IPS-20b (cell line): ENCODE data around the gene TUBB6.

Source experiments
- H3K27ac ChIP-seq: one replicate; pipeline ENCODE4 v1.5.1; 2013; ENCODE audit warnings: low read length
- H3K27me3 ChIP-seq: 2 replicates; pipeline ENCODE4 v1.6.1; 2013; ENCODE audit warnings: mild to moderate bottlenecking, low read length, inconsistent platforms; ENCODE audit not compliant: insufficient read depth
- H3K36me3 ChIP-seq: 2 replicates; pipeline ENCODE4 v1.6.1; 2013; ENCODE audit warnings: low read depth, mild to moderate bottlenecking, inconsistent platforms, low read length, moderate library complexity; ENCODE audit not compliant: insufficient read depth
- H3K4me1 ChIP-seq: 2 replicates; pipeline ENCODE4 v1.6.1; 2013; ENCODE audit warnings: mild to moderate bottlenecking, control low read depth, inconsistent platforms, low read length, moderate library complexity; ENCODE audit not compliant: insufficient read depth
- H3K4me3 ChIP-seq: 2 replicates; pipeline ENCODE4 v1.5.1; 2013; ENCODE audit warnings: mild to moderate bottlenecking, low read length, inconsistent platforms
- H3K9ac ChIP-seq: 2 replicates; pipeline ENCODE4 v1.6.1; 2013; ENCODE audit warnings: low read depth, mild to moderate bottlenecking, inconsistent platforms, low read length, moderate library complexity
- H3K9me3 ChIP-seq: 2 replicates; pipeline ENCODE4 v1.6.1; 2013; ENCODE audit warnings: mild to moderate bottlenecking, low read depth, low read length, inconsistent platforms; ENCODE audit not compliant: insufficient read depth

Gene TUBB6

DNA sequence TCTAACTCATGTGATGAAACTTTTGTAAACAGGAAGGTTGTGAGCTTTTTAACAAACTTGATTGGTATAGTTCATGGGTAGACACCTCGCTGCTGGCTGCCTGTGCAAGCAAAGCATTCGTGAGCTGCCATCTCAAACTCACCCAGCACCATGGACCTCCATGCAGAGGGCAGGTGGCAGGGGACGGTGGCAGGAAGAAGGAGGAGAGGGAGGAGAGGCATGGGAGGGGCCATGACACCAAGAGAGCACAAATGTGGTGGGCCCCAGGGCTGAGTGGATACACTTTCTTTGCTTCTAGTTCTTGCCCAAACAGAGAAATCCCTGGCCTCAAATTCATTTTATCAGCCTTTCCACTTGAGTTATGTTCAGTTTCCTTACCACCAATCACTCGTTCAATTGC lies 39.9 kb downstream of the TUBB6 start:
- Histone ChIP-seq H3K36me3 (peaks cover 92% of the 10 kb centered on the region), H3K4me1 (no peaks in the 10 kb centered on the region), H3K9ac (no peak overlapping the region), H3K9me3 (no peaks in the 10 kb centered on the region), H3K27me3 (no peaks in the 10 kb centered on the region), H3K27ac (no peak overlapping the region), H3K4me3 (no peak overlapping the region)

DNA sequence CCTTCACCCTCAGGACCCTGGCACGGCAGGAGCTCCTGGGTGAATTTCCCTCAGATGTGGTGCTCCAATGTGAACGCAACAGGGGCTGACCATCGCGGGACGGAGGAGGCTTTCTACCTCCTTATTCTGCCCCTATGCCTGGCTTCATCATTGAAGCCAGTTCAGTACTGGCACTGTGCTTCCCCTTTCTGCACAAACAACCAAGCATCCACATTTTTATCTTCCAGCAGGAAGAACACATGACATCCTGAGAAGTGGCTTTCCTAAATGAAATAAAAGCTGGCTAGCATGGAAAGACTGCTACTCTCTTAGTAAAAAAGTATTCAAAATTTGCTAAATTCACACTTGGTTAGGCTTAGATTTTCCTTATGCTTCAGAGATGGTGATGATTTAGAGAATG lies 44.1 kb downstream of the TUBB6 start:
- no peak overlapping the region for H3K27ac ChIP-seq

DNA sequence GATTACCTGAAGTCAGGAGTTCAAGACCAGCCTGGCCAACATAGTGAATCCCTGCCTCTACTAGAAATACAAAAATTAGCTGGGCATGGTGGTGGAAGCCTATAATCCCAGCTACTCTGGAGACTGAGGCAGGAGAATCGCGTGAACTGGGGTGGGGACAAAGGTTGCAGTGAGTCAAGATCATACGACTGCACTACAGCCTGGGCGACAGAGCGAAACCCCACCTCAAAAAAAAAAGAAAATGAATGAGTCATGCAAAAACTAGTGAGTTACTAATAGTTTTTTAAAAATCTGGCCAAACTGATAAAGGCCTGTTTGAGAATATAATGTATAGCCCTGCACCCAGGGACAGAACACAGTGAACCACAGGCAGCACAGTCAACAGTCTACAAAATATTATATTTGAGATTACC lies 51.5 kb downstream of the TUBB6 start:
- Histone ChIP-seq H3K27ac (no peak overlapping the region), H3K27me3 (no peaks in the 10 kb centered on the region), H3K4me1 (no peaks in the 10 kb centered on the region), H3K9ac (no peak overlapping the region), H3K9me3 (no peaks in the 10 kb centered on the region), H3K36me3 (peaks cover 96% of the 10 kb centered on the region), H3K4me3 (no peak overlapping the region)

More for the DNA sequence above, 44.1 kb downstream of the TUBB6 start:
- H3K4me3 ChIP-seq = no peak overlapping the region
- H3K4me1 ChIP-seq = no peaks in the 10 kb centered on the region
- no peaks in the 10 kb centered on the region for H3K9me3 ChIP-seq
- no peak overlapping the region for H3K9ac ChIP-seq
- peaks cover 94% of the 10 kb centered on the region for H3K36me3 ChIP-seq
- H3K27me3 ChIP-seq = no peaks in the 10 kb centered on the region

DNA sequence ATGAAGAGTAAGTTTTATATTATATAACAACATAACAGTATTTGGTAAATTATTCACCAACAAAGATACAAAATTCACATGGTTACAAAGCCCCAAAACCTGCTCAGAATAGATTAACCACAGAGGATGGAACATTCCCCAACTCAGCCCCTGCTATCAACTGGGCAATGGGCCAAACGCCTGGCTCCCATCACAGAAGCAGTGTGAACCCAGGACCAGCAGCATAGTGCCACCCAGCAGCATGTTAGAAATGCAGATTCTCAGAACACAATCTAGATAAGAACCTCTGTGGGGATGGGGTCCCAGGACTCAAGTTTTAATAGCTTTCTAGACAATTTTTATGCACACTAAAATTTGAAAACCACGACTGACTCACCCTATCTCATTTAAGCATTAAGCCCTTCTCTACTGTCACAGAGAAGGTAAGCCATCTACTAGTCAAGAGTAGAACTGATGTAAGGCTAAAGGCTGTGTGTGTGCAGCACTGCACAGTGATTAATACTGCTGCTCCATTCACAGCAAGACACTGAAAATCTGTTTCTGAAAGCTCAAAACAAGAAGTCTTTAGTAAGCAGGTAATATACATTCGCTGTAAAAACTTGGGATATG lies 53.8 kb downstream of the TUBB6 start:
- peaks cover 94% of the 10 kb centered on the region for H3K36me3 ChIP-seq
- no peaks in the 10 kb centered on the region for H3K27me3 ChIP-seq
- no peak overlapping the region for H3K9ac ChIP-seq
- H3K9me3 ChIP-seq = no peaks in the 10 kb centered on the region
- H3K4me1 ChIP-seq = no peaks in the 10 kb centered on the region
- no peak overlapping the region for H3K27ac ChIP-seq
- H3K4me3 ChIP-seq = no peak overlapping the region

DNA sequence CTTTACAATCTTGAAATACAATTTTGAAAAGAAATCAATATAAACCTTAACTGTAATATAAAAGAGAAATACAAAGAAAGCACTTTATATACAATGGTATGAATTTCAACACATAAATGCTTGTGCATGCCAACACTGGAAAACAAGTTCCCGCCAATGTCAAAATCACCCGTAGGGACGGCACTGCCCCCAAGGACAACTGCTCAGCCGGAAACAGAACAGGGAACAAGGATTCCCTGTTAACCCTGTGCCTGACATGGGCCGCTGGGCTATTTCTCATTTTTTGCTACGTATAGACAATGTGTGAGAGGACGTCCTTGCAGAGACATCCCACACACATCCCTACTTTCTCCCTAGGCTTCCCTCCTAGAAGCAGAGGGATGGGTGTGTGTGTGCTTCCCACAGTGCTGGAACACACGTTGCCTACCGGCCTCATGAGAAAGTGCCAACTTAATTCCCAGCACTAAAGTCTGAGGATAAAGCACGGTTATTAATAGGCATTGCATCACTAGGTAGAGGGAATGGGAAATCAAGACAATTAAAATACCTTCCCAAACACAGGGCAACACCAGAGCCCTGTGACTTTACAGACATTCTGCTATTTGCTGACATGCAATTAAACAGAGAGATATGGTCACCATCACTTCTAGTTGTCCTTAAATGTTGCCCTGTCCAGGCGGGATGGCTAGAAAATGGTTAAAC lies 54.6 kb downstream of the TUBB6 start:
- Histone ChIP-seq H3K27me3 (no peaks in the 10 kb centered on the region), H3K9ac (no peak overlapping the region), H3K4me1 (no peaks in the 10 kb centered on the region), H3K4me3 (no peak overlapping the region), H3K36me3 (peaks cover 94% of the 10 kb centered on the region), H3K9me3 (no peaks in the 10 kb centered on the region), H3K27ac (no peak overlapping the region)

DNA sequence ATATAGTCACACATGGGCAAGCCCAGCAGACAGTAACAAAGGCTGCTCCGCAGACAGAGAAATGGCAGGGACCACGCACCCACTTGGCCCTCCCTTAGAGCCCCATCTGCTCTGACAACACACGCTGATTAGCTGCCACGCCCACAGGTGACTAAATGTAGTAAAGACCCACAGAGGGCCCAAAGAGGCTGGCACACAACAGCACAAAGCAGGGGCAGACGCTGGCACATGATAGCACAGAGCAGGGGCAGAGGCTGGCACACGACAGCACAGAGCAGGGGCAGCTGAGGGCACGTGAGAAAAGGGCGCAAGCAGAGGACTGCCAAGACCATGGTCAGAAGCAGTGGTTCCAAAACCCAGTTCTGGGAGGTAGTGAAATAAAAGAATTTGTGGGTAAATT lies 58.3 kb downstream of the TUBB6 start:
- Histone ChIP-seq H3K4me3 (no peak overlapping the region), H3K9me3 (no peaks in the 10 kb centered on the region), H3K36me3 (peaks cover 72% of the 10 kb centered on the region), H3K27me3 (no peaks in the 10 kb centered on the region), H3K9ac (no peak overlapping the region), H3K4me1 (no peaks in the 10 kb centered on the region), H3K27ac (no peak overlapping the region)

DNA sequence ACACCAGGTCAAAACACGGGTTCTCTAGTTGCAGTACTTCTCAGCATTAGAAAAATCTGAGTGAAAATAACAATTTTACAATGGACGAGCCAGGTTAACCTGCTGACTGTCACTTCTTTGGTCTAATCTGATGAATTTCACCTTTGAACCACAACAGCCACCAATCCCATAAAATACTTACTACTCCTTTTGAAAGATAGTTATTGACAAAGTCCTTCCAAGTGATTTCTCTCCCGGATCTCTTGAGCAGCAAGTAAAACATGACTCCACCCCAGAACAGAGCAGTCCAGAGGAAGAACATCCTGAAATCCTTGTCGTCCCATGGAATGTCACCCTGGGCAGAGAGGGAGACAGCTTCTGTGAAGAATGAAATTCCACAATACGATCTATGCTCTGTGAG lies 58.7 kb downstream of the TUBB6 start:
- no peaks in the 10 kb centered on the region for H3K4me1 ChIP-seq
- peaks cover 68% of the 10 kb centered on the region for H3K36me3 ChIP-seq
- no peak overlapping the region for H3K27ac ChIP-seq
- H3K9me3 ChIP-seq = no peaks in the 10 kb centered on the region
- no peak overlapping the region for H3K4me3 ChIP-seq
- H3K27me3 ChIP-seq = no peaks in the 10 kb centered on the region
- no peak overlapping the region for H3K9ac ChIP-seq

DNA sequence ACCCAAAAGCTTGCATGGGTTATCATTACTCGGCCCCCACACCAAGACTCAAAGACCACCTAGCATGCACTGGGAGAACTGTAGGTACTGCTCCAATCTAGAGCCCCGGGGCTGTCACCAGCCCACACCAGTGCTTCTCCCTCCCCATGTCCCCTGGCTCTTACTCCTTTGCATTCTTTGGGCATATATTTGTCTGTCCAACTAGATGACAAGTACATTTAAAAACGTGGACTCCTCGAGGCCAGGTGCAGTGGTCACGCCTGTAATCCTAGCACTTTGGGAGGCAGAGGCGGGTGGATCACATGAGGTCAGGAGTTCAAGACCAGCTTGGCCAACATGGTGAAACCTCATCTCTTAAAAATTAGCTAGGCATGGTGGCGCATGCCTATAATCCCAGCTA lies 61.2 kb downstream of the TUBB6 start:
- no peak overlapping the region for H3K4me3 ChIP-seq
- H3K4me1 ChIP-seq = peaks cover 9% of the 10 kb centered on the region; the same call in 1 of the 2 replicates
- H3K9ac ChIP-seq = no peak overlapping the region
- H3K27ac ChIP-seq = no peak overlapping the region
- no peaks in the 10 kb centered on the region for H3K27me3 ChIP-seq
- peaks cover 50% of the 10 kb centered on the region for H3K36me3 ChIP-seq
- no peaks in the 10 kb centered on the region for H3K9me3 ChIP-seq

DNA sequence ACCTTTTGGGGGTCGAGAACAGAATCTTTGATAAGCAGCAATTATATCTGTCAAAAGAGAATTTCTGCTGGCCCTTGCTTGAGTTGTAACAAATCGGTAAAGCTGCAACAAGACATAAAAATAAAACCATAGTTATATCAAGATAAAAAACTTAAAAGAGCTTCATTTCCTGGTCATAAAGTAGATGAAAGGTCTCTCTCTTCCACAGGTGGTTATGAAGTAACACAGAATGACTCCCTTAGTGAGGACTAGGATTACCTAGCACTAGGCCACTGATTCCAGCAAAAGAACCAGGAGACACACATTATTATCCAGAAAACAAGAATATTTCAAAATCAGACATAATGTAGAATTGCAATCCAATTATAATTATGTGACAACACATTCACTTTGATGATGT lies 63.5 kb downstream of the TUBB6 start:
- no peaks in the 10 kb centered on the region for H3K27me3 ChIP-seq
- no peak overlapping the region for H3K4me3 ChIP-seq
- H3K4me1 ChIP-seq = peaks cover 9% of the 10 kb centered on the region; the same call in 1 of the 2 replicates
- no peak overlapping the region for H3K9ac ChIP-seq
- H3K27ac ChIP-seq = no peak overlapping the region
- H3K36me3 ChIP-seq = peaks cover 33% of the 10 kb centered on the region
- H3K9me3 ChIP-seq = no peaks in the 10 kb centered on the region

DNA sequence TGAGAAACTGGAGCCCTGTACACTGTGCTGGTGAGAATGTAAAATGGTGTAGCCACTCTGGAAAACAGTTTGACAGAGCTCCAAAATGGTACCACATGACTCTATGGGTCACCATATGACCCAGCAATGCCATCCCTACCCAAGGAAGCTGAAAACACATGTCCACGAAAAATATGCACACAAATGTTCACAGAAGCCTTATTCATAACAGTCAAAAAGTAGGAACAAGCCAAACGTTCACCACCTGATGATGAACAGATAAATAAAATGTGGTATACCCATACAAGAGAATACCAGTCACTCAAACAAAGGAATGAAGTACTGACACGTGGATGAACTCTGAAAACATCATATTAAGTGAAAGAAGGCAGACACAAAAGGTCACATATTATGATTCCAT lies 64.4 kb downstream of the TUBB6 start:
- Histone ChIP-seq H3K36me3 (peaks cover 25% of the 10 kb centered on the region), H3K27ac (no peak overlapping the region), H3K9me3 (no peaks in the 10 kb centered on the region), H3K4me3 (no peak overlapping the region), H3K4me1 (peaks cover 9% of the 10 kb centered on the region; the same call in 1 of the 2 replicates), H3K9ac (no peak overlapping the region), H3K27me3 (no peaks in the 10 kb centered on the region)

DNA sequence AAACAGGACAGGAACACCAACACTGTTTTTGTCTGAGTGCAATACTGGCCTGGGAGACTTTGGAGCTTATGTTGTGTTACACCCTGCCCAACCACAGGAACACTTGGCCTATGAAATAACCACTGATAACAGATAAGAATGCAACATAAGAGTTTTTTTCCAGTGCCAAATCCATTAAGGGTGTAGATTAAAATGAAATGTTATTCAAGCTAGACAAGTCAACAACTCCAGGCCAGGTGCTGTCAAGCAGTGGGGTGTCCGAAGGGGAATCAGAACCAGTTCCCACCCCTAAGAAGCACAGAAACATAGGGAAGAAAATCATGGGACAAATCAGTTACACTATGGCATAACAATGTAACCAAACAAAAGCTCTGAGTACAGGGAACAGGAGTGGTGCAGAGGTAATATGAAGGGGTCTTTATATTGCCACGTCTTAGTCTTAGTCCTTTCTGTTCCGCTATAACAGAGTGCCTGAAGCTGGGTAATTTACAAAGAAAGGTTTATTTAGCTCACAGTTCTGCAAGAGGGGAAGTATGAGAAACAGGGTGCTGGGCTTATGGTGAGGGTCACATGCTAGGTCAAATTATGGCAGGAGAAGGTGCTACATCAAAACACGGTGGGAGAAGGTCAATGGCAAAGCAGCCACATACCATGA lies 65.2 kb downstream of the TUBB6 start:
- Histone ChIP-seq H3K27me3 (no peaks in the 10 kb centered on the region), H3K9ac (no peak overlapping the region), H3K4me3 (no peak overlapping the region), H3K27ac (no peak overlapping the region), H3K9me3 (no peaks in the 10 kb centered on the region), H3K4me1 (peaks cover 9% of the 10 kb centered on the region; the same call in 1 of the 2 replicates), H3K36me3 (peaks cover 19% of the 10 kb centered on the region)

DNA sequence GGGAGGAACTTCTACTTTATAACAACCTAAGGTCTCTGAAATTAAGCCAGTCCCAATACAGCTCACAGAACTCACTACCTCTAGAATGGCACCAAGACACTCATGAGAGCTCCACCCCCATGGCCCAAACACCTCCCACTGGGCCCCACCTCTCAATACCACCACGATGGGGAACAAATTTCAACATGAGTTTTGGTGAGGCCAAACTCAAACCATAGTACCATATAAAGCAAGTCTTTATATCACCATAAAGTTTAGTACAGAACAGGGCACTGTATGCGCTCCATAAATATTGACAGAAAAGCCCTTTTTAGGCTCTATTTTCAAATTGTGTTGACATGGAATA lies 65.7 kb downstream of the TUBB6 start:
- Histone ChIP-seq H3K4me1 (peaks cover 9% of the 10 kb centered on the region; the same call in 1 of the 2 replicates), H3K9me3 (no peaks in the 10 kb centered on the region), H3K27me3 (no peaks in the 10 kb centered on the region), H3K4me3 (no peak overlapping the region), H3K27ac (no peak overlapping the region), H3K9ac (no peak overlapping the region), H3K36me3 (peaks cover 16% of the 10 kb centered on the region)
